ENCODE data around the gene CHST8. TPM values are rescaled to one million over a fixed set of nuclear protein-coding genes. Genes with fewer than 3 reads are reported as not detected.

The CHST8 gene
- total and polyA plus RNA-seq, 2 of the 13 experiments (the other 11 are each of a cell fraction or from before 2014, with no cell fraction given) = not detected

GRCh38 chr19:33804021-33804799, 182.5 kb downstream of the CHST8 start (continued):
- TF ChIP-seq ZNF280B (CRISPR knock-in tag; IDR thresholded peaks at IDR 0.05; ENCODE audit: borderline replicate concordance) = no peak
- TF ChIP-seq FIP1L1 (IDR thresholded peaks at IDR 0.05; ENCODE audit: borderline replicate concordance, insufficient read depth, low read depth, low read length) = no peak
- no peak for TF ChIP-seq FOXC1 (CRISPR knock-in tag; IDR thresholded peaks at IDR 0.05; ENCODE audit: borderline replicate concordance)
- 0 out of 2 replicates have a peak, but pooled peaks have one; percentile 22 for TF ChIP-seq ZNF646 (CRISPR knock-in tag; IDR thresholded peaks at IDR 0.05)
- TF ChIP-seq TEAD2 (CRISPR knock-in tag; IDR thresholded peaks at IDR 0.05) = no peak
- TF ChIP-seq JDP2 (CRISPR knock-in tag; IDR thresholded peaks at IDR 0.05; ENCODE audit: borderline replicate concordance) = no peak
- TF ChIP-seq ZNF225 (CRISPR knock-in tag; IDR thresholded peaks at IDR 0.05) = no peak
- TF ChIP-seq ZNF414 (CRISPR knock-in tag; IDR thresholded peaks at IDR 0.05) = no peak
- peak; percentile 27; the same call in 1 of the 2 replicates for TF ChIP-seq ZFY (CRISPR knock-in tag; IDR thresholded peaks at IDR 0.05)
- TF ChIP-seq HMGA1 (CRISPR knock-in tag; conservative IDR thresholded peaks at IDR 0.05) = no peak
- TF ChIP-seq CSRNP2 (CRISPR knock-in tag; conservative IDR thresholded peaks at IDR 0.05; ENCODE audit: low read depth) = no peak
- TF ChIP-seq BCL3 (CRISPR knock-in tag; IDR thresholded peaks at IDR 0.05) = no peak
- no peak for TF ChIP-seq YEATS4 (CRISPR knock-in tag; IDR thresholded peaks at IDR 0.05; ENCODE audit: borderline replicate concordance)
- TF ChIP-seq ZNF720 (CRISPR knock-in tag; IDR thresholded peaks at IDR 0.05) = no peak
- TF ChIP-seq ZBTB2 (CRISPR knock-in tag; IDR thresholded peaks at IDR 0.05; ENCODE audit: low read depth) = no peak

All from HepG2 (cell line).